HG02943 (cell line): ENCODE measurements around the gene ALDH3B1.

Experiments
- ATAC-seq: cut with Tn5 transposase; IDR thresholded peaks from one replicate; pipeline ENCODE4 v1.9.1; 2021; ENCODE audit warnings: mild to moderate bottlenecking, low read depth, moderate library complexity; ENCODE audit not compliant: unreplicated experiment

ALDH3B1 gene

DNA sequence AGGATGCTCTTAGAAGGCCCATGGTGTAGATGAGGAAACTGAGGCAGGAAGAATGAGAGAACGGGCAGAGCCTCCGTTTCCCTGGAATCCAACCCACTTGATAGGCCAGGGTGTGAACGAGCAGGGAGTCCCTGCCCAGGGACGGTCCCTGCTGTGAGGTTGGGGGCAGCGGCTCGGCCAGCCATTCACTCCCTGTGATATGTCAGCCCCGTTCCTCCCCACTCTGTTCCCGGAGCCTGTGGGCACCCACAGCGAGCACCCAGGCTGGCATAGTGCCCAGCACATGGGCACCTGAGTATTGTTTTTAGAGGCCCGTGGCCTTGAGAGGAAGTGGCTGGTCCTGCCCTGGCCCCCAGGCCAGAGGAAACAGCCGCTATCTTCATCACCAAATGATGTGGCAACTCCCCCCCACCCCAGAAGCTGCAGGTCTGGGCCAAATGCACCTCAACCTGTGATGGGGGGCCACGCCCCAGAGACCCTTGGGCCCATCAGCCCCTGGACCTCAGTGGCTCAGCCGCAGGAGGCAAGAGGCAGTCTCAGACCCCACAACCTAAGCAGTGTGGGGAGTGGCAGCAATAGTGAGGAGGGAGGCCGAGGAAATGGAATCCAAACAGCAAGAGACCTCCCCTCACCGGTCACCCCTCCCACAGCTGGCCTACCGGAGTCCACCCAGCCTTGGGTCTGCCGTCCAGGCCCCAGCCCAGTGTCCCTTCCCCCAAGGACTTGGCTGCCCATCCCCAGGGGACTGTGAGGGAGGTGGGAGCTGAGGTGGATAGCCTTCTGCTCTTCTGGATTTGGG is 2.1 kb downstream of the ALDH3B1 start:
- ATAC-seq, result no peak

- ATAC-seq, result no peak
Measured at GRCh38 chr11:68012843-68013610, 2.9 kb downstream of the ALDH3B1 start.

DNA sequence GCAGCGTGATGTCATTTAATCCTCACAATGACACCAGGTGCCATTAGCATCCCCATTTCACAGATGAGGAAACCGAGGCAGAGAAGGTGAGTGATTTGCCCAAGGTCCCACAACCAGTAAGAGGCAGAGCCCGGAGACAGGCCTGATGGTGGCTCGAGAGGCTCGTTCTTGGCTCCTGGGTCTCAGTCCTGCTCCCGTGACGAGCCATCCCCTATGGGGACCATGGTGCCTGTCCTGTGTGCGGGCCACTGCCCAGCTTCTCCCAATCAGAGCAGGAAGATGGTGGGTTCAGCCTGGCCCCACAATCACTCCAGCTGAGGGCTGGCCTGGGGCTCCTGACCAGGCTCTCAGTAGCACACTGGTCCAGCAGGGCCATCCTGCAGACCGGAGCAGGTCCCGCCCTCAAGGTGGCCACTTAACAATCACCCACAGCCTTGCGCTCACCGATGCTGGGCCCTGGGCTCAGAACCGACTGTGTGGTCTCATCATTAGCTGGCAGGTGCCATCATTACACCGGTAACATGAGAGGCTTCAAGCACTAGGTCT is 3.6 kb downstream of the ALDH3B1 start:
- ATAC-seq, result no peak

- no peak for ATAC-seq
Measured at GRCh38 chr11:68014157-68014946, 4.2 kb downstream of the ALDH3B1 start.

DNA sequence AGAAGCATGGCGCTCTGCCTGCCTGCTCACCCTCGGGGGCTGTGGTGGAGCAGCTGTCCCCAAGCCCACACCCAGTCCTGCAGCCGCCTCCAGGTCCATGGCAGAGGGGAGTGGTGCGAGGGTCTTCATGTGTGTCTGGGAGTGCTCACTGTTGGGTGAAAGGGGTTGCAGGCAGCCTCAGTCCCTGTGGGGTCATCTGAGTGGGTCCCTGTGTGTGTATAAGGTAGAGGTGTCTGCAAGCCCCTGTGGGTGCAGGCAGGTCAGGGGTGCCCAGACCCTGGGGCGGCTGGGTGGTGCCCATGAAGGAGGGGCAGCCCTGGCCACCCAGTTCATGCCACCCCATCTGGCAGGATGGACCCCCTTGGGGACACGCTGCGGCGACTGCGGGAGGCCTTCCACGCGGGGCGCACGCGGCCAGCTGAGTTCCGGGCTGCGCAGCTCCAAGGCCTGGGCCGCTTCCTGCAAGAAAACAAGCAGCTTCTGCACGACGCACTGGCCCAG is 4.9 kb downstream of the ALDH3B1 start:
- no peak for ATAC-seq

- ATAC-seq, result no peak
Measured at GRCh38 chr11:68015467-68015866, 5.3 kb downstream of the ALDH3B1 start.

DNA sequence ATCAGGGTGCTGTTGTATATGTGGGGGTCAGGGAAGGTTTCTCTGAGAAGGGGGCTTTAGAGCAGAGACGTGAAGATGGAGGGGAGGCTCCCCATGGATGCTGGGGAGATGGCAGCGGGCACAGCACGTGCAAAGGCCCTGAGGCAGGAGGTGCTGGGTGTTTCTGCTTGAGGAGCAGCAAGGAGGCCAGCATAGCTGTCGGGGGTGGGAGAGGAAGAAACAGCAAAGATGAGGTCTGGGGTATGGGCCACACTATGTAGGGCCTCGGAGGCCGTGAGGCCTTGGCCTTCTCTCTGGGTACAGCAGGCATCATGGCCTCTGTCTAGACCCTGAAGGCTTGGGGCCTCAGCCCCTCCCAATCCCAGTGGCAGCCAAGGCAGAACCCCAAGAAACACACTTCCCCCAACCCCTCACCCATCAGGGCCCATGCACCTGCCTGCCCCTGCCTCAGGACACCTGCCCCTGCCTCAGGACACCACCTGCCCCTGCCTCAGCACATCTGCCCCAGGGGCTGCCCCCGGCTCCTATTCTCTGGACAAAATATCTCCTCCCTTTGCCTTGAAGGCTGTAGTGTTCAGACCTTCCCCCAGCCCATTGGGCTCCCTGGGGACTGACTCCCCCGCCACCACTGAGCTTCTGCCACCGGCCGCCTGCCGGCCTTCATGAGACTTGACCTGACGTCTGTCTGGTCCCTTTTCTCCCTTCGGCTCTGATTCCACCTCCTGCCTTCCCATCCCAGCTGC is 6.2 kb downstream of the ALDH3B1 start:
- no peak for ATAC-seq

- no peak for ATAC-seq
Measured at GRCh38 chr11:68016904-68017817, 7.0 kb downstream of the ALDH3B1 start.

DNA sequence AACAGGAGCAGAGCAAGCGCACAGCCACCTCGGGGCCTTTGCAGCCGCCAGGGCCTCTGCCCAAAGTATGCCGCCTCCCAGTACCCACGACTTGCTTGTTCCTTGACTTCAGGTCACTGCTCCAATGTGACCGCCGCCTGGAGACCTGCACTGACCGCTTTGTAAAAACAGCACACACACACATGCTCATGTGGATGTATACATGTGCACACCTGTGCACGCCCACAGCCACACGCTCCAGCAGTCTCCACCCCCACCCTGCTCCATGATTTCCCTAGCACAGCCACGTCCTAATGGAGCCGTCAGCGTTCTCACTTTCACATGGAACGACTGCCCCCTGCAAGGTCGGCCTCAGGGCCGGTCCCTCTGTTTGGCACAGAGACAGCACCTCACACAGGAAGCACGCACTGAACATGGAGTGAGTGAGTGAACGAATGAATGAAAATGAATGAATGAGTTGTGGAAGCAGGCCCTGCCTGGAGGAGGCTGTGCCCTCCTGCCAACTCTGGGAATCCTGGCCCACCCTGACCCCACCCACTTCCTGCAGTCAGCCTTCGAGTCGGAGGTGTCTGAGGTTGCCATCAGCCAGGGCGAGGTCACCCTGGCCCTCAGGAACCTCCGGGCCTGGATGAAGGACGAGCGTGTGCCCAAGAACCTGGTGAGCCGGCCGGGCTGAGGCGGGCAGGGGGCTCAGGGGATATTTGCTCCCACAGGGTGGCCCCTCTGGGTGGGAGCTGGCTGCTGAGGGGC is 8.0 kb downstream of the ALDH3B1 start:
- ATAC-seq, result no peak

DNA sequence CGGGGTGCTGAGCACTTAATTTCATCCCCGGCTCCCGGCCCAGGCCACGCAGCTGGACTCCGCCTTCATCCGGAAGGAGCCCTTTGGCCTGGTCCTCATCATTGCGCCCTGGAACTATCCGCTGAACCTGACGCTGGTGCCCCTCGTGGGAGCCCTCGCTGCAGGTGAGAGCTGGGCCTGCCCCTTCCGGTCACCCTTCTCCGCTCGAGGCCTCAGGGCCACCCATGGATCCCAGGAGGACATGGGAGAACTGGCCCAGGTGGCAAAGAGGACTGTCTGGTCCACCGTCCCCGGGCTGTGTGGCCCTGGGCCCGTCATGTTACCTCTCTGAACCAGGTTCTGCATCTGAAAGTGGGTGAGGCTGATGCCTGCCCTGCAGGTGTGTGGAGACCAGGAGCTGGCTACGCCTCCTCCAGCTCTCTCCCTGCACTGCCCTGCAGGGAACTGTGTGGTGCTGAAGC is 8.6 kb downstream of the ALDH3B1 start:
- no peak for ATAC-seq

- no peak for ATAC-seq
Measured at GRCh38 chr11:68019486-68019885, 9.4 kb downstream of the ALDH3B1 start.

DNA sequence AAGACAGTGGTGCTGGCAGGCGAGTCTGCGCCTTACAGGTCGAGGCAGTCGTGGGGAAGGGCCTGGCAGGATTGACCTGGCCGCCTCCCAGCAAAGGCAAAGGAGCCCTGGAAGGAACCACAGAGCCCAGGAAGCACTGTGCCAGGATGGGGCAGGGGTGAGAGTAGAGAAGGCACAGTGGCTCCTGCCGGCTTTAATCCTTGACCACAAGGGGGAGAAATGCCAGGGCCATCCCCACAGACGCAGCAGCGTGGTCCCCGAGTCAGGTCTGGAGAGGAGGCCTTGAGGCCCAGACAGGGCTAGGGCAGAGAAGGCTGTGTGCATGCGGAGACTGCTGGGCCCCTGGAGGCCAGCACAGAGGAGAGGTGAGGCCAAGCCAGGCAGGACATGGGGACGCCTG is 10.4 kb downstream of the ALDH3B1 start:
- ATAC-seq, result no peak

- no peak for ATAC-seq
Measured at GRCh38 chr11:68021167-68021787, 11.2 kb downstream of the ALDH3B1 start.

DNA sequence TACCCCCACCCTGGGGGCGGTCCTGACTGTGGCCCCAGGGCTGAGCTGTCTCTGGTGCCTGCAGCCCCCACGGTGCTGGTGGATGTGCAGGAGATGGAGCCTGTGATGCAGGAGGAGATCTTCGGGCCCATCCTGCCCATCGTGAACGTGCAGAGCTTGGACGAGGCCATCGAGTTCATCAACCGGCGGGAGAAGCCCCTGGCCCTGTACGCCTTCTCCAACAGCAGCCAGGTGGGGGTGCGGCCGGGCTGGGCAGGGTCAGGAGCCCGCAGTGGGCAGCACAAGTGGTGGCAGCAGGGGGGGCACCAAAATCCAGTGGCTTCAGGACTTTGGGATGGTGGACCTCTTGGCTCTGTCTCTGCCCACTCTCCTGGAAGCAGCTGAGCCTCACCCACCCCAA is 12.4 kb downstream of the ALDH3B1 start:
- ATAC-seq, result no peak

DNA sequence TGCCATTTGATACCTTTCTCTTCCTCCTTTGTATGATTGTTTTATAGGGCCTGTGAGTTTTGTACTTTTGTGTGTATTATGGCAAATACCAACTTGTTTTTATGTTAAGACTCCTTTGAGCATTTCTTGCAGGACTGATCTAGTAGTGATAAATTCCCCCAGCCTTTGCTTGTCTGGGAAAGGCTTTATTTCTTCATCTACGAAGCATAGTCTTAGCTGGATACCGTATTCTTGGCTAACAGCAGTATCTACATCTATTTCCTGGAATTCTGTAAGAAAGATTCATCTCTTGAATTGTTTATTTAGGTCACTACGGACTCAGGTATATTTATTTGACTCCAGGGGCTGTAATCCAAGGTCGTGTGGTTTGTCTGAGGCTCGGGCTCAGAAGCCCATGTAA is 14.4 kb downstream of the ALDH3B1 start:
- no peak for ATAC-seq

DNA sequence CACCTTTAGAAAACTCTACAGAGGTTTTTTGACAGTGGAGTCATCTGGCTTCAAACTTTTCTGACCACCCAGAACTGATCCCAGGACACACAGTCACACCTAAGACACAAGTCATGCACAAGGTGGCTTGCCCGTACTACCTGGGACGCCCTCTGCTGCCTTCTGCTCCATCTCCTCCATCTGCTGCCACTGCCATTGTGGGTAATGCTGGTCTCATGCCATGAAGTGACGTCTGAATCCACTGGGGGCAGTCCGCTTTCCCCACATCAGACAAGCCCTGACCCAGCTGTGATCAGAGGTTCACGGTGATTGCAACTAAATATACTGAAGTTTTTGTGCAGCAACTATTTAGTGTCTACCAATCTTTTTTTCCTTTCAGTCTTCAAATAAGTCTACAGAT is 14.9 kb downstream of the ALDH3B1 start:
- ATAC-seq, result no peak

DNA sequence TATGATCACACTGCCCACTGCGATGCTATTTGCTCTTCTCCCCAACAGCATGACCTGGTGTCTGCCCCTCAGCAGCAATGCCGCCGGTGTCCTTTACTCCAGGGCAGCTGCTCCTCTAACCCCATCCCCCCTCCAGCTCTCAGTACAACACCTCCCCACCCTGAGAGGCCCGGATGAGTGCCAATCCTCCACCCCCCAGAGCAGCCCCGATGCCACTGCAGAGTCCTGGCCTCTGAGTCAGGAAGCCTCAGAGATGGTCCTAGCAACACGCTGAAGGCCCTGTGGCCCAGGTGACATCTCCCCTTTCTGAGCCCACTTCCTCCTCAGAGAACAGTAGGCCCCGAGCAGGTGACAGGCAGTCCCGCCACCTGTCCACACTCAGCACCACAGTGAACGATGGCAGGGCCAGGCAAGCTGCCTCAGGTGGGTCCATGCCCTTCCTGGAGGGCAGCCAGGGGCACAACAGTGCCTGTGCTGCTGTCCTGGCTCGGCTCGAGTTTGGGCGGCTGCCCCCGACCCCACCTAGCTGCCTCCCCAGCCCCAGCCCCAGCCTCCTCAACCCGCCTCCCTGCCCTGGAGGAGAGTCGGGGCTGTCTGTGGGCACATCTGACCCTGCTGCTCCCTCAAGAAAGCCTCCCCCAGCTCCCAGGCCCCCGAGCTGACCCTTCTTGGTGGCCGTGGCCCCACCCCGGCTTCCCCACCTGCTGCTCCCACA is 16.4 kb downstream of the ALDH3B1 start:
- no peak for ATAC-seq
